ENCODE data around the gene GAB4.
A peak's percentile ranks its signal among the peaks of the same experiment; 100 is the strongest.
"Not testable (repeated sequence)": the region's sequence is repeated elsewhere in the genome, so short reads cannot be mapped to it uniquely, and the experiment has no call there.

The GAB4 gene

GRCh38 chr22:16959345-16959930 is 48.6 kb downstream of the GAB4 start:
- no peak for DNase-seq (ENCODE audit: low read depth)

GRCh38 chr22:16958475-16958874 is 49.5 kb downstream of the GAB4 start:
- no peak for DNase-seq (ENCODE audit: low read depth)

GRCh38 chr22:16957781-16958180 is 50.2 kb downstream of the GAB4 start:
- no peak for DNase-seq (ENCODE audit: low read depth)

- no peak for DNase-seq (ENCODE audit: low read depth)
These were observed 51.7 kb downstream of the GAB4 start for GRCh38 chr22:16956290-16956689.

GRCh38 chr22:16955678-16956210 is 52.3 kb downstream of the GAB4 start:
- DNase-seq (ENCODE audit: low read depth): no peak

- DNase-seq (ENCODE audit: low read depth): no peak
These were observed 52.9 kb downstream of the GAB4 start for GRCh38 chr22:16955081-16955480.

GRCh38 chr22:16954060-16954403 is 54.0 kb downstream of the GAB4 start:
- no peak for DNase-seq (ENCODE audit: low read depth)

GRCh38 chr22:16953206-16954059 is 54.6 kb downstream of the GAB4 start:
- DNase-seq (ENCODE audit: low read depth): no peak

- DNase-seq (ENCODE audit: low read depth): no peak
These were observed 58.5 kb downstream of the GAB4 start for GRCh38 chr22:16949561-16949960.

GRCh38 chr22:16937811-16938210 is 70.2 kb downstream of the GAB4 start:
- no peak for DNase-seq (ENCODE audit: low read depth)

- not testable (repeated sequence) for DNase-seq (ENCODE audit: low read depth)
These were observed 70.8 kb downstream of the GAB4 start for GRCh38 chr22:16937209-16937608.

- no peak for DNase-seq (ENCODE audit: low read depth)
These were observed 71.4 kb downstream of the GAB4 start for GRCh38 chr22:16936625-16937024.

- DNase-seq (ENCODE audit: low read depth): no peak
These were observed 72.8 kb downstream of the GAB4 start for GRCh38 chr22:16935209-16935608.

GRCh38 chr22:16933291-16934282 is 74.4 kb downstream of the GAB4 start:
- DNase-seq (ENCODE audit: low read depth): no peak

- no peak for DNase-seq (ENCODE audit: low read depth)
These were observed 75.4 kb downstream of the GAB4 start for GRCh38 chr22:16932577-16932976.

GRCh38 chr22:16925407-16925966 is 82.5 kb downstream of the GAB4 start:
- no peak for DNase-seq (ENCODE audit: low read depth)

GRCh38 chr22:16922706-16923105 is 85.3 kb downstream of the GAB4 start:
- DNase-seq (ENCODE audit: low read depth): no peak

GRCh38 chr22:16922076-16922475 is 85.9 kb downstream of the GAB4 start:
- no peak for DNase-seq (ENCODE audit: low read depth)

GRCh38 chr22:16917144-16918003 is 90.6 kb downstream of the GAB4 start:
- peak; percentile 7 for DNase-seq (ENCODE audit: low read depth)

- DNase-seq (ENCODE audit: low read depth): no peak
These were observed 92.3 kb downstream of the GAB4 start for GRCh38 chr22:16915701-16916100.

- not testable (repeated sequence) for DNase-seq (ENCODE audit: low read depth)
These were observed 93.1 kb downstream of the GAB4 start for GRCh38 chr22:16914911-16915310.

Data from activated T-helper 1 cell treated with Interleukin-2 at 50 U/mL for 16 hours (primary cell).